ENCODE results near the gene SLC5A2.
"Not testable (repeated sequence)": the region's sequence is repeated elsewhere in the genome, so short reads cannot be mapped to it uniquely, and the experiment has no call there.

SLC5A2 gene

DNA sequence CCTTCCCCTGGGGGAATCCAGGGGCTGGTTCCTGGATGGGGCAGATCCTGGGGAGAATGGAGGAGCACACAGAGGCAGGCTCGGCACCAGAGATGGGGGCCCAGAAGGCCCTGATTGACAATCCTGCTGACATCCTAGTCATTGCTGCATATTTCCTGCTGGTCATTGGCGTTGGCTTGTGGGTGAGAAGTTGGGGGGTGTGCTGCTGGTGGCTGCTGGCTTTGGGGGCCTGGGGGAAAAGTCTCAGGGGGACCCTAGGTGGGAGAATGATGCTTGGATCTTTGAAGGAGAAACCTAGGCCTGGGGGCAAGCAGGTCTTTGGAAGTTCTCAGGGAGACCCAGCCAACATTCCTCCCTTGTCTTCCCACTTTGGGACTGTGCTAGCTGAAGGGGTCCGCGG, at the start of gene SLC5A2:
TSS of gene SLC5A2 (plus strand) at position 43 of the 400 bp plus-strand sequence. CDS start at position 57, 14 bp downstream.
- DNase-seq (ENCODE audit: low read depth, low spot score), result no peak

DNA sequence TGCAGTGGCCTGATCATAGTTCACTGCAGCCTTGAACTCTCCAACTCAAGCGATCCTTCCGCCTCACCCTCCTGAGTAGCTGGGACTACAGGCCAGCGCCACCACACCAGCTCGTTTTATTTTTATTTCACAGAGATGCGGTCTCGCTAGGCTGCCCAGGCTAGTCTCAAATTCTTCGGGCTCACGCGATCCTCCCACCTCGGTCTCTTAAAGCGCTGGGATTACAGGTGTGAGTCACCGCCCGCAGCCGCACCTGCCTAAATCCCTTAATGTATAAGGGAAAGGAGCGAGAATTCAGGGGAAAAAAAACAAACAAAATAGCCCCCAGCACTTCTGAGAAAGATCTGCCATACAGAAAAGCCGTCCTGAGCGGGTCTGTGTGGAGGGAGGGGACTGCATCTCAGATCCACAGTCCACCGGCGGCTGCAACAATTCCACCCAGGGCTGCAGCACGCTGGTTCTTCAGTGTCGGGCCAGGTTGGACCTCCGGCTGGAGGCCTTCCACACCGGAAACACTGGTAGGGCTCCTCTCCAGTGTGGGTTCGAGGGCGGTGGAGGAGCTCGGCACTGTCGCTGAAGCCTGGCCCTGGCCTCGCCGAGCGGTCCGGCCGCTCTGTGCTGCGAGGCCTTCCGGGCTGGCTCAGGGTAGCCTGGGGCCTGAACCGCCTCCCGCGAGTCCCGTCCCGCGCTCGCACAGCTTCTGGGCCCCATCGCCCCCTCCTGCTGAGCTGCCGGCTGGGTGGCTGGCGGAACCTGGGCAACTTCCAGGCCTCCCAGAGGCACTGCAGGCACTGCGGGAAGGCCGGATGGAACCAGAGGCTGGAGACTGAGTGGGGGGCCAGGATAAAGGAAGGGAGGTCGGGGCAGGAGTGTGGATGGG, 47.3 kb upstream of the SLC5A2 start:
- DNase-seq (ENCODE audit: low read depth, low spot score), result no peak

DNA sequence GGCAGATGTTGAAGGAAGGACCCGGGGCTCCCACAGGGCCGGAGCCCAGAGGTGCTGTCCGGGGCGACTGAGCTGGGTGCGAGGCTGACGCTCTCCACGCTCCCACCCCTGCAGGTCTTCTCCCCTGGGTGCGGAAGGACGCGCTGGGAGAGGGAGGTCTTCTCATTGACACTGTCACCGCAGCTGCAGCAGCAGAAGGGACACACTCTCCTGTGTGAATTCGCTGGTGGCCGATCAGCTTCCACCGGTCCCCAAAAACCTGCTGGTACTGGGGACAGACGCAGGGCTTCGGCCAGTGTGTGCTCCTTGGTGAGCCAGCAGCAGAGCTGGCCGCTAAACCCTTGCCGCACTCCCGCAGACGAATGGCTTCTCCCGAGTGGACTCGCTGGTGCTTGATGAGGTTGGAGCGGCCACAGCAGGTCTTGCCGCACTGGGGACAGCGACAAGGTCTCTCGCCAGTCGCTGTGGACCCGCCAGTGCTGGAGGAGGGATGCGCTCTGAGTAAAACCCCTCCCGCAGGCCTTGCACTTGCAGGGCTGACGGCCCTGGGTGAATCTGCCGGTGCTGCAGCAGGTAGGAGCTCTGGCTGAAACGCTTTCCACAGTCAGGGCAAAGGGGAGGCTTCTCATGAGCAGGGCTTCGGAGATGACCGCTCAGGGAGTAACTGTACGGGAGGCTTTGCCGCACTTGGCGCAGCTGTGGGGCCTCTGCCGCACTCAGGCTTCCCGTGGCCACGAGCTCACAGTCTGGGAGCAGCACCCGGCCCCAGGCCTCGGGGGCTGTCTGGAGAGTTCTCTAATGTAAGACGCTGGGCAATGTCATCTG, 46.5 kb upstream of the SLC5A2 start:
- no peak for DNase-seq (ENCODE audit: low read depth, low spot score)

DNA sequence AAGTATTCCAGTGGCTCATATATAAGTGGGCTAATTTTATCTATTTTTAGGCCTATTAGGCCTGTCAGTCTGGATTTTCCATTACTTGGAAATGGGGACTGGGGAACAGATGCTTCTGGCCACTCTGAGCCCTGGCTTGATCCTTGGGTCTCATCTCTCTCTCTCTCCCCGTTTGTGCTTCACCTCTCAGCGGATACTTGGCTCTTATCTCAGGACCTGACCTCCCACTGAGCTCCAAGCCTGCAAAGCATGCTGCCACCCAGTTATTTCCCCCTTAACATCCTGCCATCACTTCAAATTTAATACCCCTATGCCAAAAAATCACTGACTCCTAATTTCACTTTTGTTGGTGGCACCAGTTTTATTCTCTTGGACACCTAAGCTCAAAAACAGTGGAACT, 44.5 kb upstream of the SLC5A2 start:
- no peak for DNase-seq (ENCODE audit: low read depth, low spot score)

DNA sequence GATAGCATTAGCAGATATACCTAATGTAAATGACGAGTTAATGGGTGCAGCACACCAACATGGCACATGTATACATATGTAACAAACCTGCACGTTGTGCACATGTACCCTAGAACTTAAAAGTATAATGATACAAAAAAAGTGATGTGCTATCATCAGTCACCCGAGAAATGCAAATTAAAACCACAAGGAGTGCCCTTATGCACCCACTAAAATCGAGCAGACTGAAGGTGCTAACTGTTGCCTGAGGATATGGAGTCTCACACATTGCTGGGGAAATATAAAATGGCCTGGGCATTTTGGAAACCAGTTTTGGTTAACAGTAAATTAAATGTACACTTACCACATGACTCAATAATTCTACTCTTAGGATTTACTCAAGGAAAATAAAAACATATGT, 43.9 kb upstream of the SLC5A2 start:
- DNase-seq (ENCODE audit: low read depth, low spot score), result not testable (repeated sequence)

DNA sequence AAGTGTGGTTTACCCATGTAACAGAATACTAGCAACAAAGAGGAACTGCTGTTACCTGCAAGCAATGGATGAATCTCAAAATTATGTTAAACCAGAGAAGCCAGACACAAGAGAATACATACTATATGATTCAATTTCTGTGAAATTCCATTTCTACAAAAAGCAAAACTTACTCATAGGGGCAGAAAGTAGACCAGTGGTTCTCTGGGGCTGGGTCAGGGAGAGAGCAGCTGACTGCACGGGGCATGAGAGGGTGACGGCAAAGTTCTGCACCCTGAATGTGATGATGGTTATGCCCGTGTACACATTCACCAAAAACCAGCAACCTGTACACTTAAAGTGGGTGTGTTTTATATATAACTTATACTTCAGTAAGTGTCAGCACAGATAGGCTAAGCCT, 43.4 kb upstream of the SLC5A2 start:
- DNase-seq (ENCODE audit: low read depth, low spot score), result no peak

DNA sequence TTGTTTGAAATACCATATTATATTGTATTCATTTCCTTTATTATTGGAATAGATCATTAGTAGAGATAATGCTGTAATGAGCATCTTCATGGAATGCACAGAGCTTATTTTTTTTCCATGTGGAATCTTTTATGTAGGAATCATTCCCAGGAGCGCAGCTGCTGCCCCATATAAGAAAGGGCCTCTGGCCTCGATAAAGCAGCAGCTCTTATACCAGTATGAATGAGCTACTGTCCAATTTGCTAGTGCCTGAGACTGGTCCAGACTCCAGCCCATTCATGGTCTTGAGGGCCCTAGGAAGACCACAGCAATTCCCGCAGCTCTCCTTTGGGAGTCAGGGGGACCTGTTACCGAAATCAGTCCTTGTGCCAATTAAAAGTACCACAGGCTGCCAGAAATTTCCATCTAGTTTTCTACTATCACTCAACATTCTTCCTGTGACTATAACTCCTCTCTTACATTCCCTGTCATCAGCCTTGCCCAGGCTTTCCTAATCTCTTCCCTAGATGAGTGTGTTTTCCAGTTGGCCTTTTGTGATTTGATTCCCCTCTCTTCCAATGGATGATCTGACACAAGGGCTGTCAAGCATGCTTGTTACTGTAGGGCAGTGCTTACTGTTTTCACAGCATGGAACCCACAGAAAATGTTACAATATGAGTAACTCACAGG, 42.3 kb upstream of the SLC5A2 start:
- DNase-seq (ENCODE audit: low read depth, low spot score), result no peak

DNA sequence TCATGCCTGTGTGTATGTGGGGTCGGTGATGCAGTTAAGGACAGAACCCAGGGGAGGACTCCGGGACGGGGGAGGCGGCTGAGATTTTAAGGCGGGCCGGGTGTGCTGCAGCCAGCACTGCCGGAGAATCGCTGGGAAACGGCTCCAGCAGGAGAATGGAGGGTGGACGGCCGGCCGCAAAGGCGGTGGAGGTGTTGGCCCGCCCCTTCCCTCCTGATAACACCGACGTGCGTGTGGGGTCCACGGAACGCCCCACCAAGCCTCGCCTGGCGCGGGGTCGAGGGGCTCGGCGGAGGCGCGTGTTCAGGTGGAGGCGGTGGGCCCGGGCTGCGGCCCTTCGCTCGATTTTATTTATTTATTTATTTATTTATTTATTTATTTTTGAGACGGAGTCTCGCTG, 41.0 kb upstream of the SLC5A2 start:
- DNase-seq (ENCODE audit: low read depth, low spot score), result no peak

DNA sequence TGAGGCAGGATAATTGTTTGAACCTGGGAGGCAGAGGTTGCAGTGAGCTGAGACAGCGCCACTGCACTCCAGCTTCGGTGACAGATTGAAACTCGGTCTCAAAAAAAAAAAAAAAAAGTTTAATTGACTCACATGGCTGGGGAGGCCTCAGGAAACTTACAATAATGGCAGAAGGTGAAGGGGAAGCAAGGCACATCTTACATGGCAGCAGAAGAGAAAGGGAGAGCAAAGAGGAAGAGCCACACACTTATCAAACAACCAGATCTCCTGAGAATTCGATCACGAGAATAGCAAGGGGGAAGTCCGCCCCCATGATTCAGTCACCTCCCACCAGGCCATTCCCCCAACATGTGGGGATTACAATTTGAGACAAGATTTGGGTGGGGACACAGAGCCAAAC, 37.0 kb upstream of the SLC5A2 start:
- not testable (repeated sequence) for DNase-seq (ENCODE audit: low read depth, low spot score)

DNA sequence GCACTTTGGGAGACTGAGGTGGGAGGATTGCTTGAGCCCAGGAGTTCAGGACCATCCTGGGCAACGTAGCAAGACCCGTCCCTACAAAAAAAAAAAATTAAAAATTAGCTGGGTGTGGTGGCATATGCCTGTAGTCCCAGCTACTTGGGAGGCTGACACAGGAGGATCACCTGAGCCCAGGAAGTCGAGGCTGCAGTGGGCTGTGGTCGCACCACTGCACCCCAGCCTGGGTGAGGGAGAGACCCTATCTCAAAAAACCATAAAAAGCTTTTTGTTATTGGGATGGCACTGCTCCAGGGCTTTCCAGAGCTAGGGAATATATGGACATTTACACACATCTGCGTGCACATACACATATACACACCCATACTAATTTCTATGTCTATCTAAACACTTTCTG, 31.7 kb upstream of the SLC5A2 start:
- no peak for DNase-seq (ENCODE audit: low read depth, low spot score)

DNA sequence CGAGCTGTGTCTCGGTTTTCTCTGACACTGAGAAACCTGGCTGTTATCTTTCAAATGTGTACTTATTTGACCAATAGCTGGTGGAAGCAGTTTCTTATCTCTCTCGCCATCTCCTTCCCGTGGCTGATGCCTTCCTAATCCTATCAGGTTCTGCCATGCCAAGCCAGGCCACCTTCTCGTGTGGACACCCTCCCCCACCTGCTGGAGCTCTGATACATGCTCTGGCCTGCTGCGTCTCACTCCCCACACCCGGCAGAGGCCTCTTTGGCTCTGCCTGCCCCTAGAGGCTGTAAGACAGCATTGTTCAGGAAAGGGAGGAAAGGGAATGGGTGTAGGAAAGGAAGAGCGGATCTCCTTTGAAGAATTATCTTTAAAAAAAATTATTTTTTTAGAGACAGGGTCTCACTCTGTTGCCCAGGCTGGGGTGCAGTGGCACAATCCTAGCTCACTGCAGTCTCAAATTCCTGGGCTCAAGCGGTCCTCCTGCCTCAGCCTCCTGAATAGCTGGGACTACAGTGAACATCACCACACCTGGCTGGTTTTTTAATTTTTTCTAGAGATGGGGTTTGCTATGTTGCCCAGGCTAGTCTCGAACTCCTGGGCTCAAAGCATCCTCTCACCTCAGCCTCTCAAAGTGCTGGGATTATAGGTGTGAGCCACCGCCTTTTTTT, 31.1 kb upstream of the SLC5A2 start:
- no peak for DNase-seq (ENCODE audit: low read depth, low spot score)

DNA sequence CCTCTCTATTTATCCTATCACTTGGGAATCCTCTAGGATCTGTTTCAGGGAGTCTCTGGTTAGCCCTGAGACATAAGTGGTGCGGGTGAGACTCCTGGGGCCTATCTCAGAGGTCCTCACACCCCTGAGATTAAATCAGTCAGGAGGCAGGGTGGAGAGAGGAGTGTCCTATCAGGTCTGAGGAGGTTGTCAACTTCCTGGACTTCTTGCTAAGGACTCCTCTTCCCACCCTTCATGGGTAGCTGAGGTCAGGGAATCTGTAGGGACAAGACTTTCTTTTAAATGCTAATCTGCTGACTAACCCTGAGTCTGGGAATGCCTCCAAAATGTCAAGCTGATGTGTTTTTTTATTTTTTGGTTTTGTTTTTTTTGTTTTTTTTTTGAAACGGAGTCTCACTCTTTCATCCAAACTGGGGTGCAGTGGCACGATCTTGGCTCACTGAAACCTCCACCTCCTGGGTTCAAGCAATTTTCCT, 30.3 kb upstream of the SLC5A2 start:
- no peak for DNase-seq (ENCODE audit: low read depth, low spot score)

DNA sequence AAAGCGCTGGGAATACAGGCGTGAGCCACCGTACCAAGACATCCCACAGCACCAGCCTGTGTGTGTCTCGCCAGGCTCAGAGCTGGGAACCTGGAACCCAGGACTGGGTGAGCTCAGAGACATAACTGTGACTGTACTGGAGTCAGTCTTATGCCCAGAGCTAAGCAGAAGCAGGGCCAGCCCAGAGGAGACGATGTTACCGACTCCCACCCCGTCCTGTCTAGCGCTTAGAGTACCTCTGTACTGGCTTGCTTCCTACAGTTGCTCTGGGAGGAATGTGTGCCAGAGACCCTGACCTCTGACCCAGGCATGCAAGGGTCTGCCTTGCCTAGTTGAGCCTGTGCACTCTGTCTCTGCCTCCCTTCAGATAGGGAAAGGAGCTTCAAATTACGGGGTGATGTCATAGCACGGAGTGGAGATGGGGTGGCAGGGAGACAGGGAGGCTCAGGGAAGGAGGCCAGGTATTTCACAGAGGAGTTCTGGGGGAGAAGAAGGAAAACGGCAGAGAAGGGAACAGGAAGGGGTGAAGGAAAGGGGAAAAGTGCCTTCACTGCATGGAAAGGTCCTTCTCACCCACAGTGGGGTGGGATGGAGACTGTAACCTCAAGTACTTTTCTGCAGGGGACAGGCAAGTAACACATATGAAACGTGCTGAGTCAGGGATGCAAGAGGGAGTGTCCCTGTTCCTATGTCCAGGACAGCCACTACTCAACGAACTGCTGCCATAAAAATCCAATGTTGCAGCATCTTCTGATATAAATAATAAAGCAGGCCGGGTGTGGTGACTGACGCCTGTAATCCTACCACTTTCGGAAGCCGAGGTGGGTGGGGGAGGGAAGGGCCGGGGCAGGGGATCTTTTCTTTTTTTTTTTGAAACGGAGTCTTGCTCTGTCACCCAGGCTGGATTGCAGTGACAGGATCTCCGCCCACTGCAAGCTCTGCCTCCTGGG, 29.4 kb upstream of the SLC5A2 start:
- DNase-seq (ENCODE audit: low read depth, low spot score), result no peak

DNA sequence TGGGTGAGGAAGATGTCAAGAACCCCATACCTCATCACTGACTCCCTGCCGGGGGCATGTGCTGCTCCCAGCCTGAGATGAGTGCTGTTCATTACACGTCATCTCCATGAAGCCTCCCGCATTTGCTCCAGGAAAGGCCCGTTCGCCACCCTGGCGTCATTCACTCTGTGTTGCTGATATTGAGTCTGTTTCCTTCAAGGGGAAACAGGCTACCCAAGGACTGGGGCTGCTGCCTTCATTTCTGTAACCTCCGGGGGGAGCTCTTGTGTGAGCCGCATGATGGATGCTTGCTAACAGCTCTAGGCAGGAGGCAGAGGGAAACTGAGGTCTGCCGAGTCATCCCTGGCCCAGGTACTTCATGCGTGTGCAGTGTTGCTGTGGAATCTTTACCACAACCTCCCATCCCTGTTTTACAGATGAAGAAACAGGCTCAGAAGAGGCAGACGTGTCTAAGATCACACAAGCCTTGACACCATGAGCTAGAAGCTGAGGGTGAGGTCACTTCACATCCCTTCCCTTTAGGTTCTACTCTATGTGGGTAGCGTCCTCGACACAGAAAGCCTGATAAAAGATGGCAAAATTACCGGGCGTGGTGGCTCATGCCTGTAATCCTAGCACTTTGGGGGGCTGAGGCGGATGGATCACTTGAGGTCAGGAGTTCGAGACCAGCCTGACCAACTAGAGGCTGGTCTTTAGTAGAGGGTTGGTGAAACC, 27.2 kb upstream of the SLC5A2 start:
- DNase-seq (ENCODE audit: low read depth, low spot score), result no peak

DNA sequence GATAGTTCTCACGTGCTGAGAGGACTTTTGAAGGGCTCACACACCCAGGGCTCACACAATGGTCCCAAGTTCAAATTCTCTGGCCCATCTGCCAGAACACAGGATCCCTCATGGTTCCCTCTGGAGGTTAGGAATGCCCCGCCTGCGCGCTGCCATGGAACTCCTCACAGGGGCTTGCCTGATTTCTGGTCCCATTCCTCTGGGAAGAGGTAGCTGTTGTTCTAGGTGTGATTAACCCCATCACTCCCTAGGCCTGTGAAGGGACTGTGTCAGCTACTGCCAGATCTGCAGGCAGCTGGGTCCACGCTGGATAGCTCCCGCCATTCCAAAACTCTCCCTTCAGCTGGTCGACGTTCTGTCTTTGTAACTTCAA, 25.9 kb upstream of the SLC5A2 start:
- DNase-seq (ENCODE audit: low read depth, low spot score), result no peak

DNA sequence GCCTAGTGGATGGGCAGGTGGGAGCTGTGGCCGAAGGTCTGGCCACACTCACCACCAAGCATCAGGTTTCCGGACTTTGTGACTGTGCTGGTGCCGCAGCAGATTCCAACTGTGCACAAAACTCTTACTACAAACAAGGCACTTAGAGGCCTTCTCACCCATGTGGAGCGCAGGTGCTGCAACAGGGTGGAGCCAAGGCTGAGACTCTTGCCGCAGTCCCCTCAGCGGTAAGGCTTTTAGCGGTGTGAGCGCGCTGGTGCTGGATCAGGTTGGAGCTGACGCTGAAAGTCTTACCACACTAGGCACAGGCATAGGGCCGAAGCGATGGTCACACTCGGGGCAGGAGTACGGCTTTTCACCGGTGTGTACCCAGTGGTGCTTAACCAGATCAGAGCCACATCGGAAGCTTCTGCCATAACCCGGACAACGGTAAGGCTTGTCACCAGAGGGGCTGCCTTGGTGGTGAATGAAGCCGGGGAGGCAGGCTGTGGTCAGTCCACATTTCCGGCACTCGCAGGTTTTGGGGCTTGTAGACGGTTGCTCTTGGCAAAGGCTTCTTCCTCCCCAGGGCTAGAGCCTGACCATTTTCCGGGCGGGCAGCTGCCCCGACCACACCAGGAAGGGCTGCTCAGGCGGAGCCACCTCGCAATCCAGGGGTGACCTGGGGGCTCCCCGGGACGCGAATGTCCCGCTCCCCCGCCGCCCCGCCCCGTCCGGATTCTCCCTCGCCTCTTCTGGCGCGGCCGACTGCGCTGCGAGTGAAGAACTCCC, 24.7 kb upstream of the SLC5A2 start:
- no peak for DNase-seq (ENCODE audit: low read depth, low spot score)

DNA sequence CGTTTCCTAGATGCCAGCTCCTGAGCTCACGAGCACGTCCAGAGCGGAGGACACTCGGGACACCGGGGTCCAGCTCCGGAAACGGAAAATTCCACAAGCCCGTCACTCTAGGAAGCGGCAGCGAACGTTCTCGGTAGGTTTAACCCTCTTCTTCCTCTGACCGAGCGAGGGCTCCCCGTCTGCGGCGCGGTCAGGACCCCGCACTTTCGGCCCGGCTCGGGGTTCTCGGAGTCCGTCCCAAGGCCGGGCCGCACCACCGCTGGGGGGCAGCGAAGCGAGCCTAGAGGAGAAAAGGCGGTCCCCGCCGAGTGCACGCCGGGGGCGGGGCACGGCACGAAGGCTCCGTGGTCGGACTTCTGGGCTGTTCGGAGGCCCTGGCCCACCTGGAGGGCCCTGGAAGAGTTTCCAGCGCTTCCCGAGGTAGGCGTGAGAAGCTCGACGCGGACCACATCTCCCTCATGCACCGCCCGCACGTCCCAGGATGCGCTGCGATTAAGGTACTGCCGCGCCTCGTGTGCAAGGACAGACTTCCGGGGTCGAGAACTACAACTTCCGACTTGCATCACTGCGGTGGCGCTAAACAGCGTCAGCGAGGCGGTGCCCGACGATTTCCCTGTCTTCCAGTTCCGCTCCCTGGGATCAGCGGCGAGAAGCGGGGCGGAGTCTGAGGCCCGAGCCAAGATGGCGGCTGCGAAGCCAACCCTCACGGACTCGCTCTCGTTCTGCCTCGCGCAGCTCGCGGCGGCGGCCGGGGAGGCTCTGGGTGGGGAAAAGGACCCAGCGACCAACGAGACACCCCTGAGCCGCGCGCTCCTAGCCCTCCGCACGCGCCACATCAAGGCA, 23.9 kb upstream of the SLC5A2 start, which contains the start of gene ARMC5:
TSS of gene ARMC5 (plus strand) at position 658 of the 843 bp plus-strand sequence. CDS start at position 682, 24 bp downstream.
- DNase-seq (ENCODE audit: low read depth, low spot score), result peak; percentile 92

Data from activated CD4-positive, CD25-positive, alpha-beta regulatory T cell treated with anti-CD3 and anti-CD28 coated beads, Interleukin-2, amount 50 U/mL, for 16 hours (primary cell).